IPS-18a (cell line): ENCODE data around the gene FAM13A.

Experiments used
- H3K27ac ChIP-seq: one replicate; pipeline ENCODE4 v1.5.1; 2013; ENCODE audit warnings: low read length
- H3K27me3 ChIP-seq: one replicate; pipeline ENCODE4 v1.6.1; 2013; ENCODE audit warnings: mild to moderate bottlenecking, low read length; ENCODE audit not compliant: control insufficient read depth, insufficient read depth
- H3K36me3 ChIP-seq: one replicate; pipeline ENCODE4 v1.6.1; 2013; ENCODE audit warnings: low read depth, low read length; ENCODE audit not compliant: control insufficient read depth
- H3K4me1 ChIP-seq: one replicate; pipeline ENCODE4 v1.6.1; 2013; ENCODE audit warnings: low read depth, low read length; ENCODE audit not compliant: control insufficient read depth
- H3K4me3 ChIP-seq: one replicate; pipeline ENCODE4 v1.5.1; 2013; ENCODE audit warnings: low read length
- H3K9ac ChIP-seq: one replicate; pipeline ENCODE4 v1.6.1; 2013; ENCODE audit warnings: mild to moderate bottlenecking, low read length, moderate library complexity
- H3K9me3 ChIP-seq: one replicate; pipeline ENCODE4 v1.6.1; 2013; ENCODE audit warnings: low read depth, low read length; ENCODE audit not compliant: control insufficient read depth

FAM13A gene

GRCh38 chr4:88788424-88788823 is 268.6 kb downstream of the FAM13A start:
- peaks cover 5% of the 10 kb centered on the region for H3K36me3 ChIP-seq
- H3K9ac ChIP-seq: no peak overlapping the region
- H3K27me3 ChIP-seq: no peaks in the 10 kb centered on the region
- peaks cover 13% of the 10 kb centered on the region for H3K4me1 ChIP-seq
- H3K27ac ChIP-seq: no peak overlapping the region
- H3K9me3 ChIP-seq: no peaks in the 10 kb centered on the region
- H3K4me3 ChIP-seq: no peak overlapping the region

GRCh38 chr4:88786011-88786410 is 271.0 kb downstream of the FAM13A start:
- Histone ChIP-seq H3K9me3 (no peaks in the 10 kb centered on the region), H3K36me3 (peaks cover 5% of the 10 kb centered on the region), H3K4me1 (no peaks in the 10 kb centered on the region), H3K9ac (no peak overlapping the region), H3K4me3 (no peak overlapping the region), H3K27me3 (no peaks in the 10 kb centered on the region), H3K27ac (no peak overlapping the region)

- Histone ChIP-seq H3K36me3 (no peaks in the 10 kb centered on the region), H3K27ac (no peak overlapping the region), H3K4me1 (no peaks in the 10 kb centered on the region), H3K27me3 (no peaks in the 10 kb centered on the region), H3K9ac (no peak overlapping the region), H3K9me3 (no peaks in the 10 kb centered on the region), H3K4me3 (no peak overlapping the region)
Observed at GRCh38 chr4:88780389-88780788, 276.6 kb downstream of the FAM13A start.

GRCh38 chr4:88779431-88779830 is 277.6 kb downstream of the FAM13A start:
- H3K4me1 ChIP-seq: no peaks in the 10 kb centered on the region
- no peaks in the 10 kb centered on the region for H3K27me3 ChIP-seq
- no peak overlapping the region for H3K27ac ChIP-seq
- H3K4me3 ChIP-seq: no peak overlapping the region
- no peaks in the 10 kb centered on the region for H3K9me3 ChIP-seq
- H3K36me3 ChIP-seq: no peaks in the 10 kb centered on the region
- H3K9ac ChIP-seq: no peak overlapping the region

DNA sequence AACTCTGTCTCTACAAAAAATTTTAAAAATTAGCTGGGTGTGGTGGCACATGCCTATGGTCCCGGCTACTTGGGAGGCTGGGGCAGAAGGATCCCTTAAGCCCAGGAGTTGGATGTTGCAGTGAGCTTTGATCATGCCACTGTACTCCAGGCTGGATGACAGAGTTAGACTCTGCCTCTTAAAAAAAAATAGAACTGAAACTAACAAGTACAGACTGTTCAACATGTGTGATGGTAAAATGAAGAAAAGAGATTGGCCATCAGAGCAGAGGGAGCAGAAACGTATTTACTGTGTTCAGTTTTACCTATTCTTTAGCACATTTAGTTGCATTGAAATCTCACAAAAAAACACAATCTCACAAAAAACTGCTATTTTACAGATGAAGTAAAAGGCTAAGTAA is 281.5 kb downstream of the FAM13A start:
- no peak overlapping the region for H3K9ac ChIP-seq
- no peaks in the 10 kb centered on the region for H3K27me3 ChIP-seq
- no peaks in the 10 kb centered on the region for H3K4me1 ChIP-seq
- H3K4me3 ChIP-seq: no peak overlapping the region
- H3K36me3 ChIP-seq: no peaks in the 10 kb centered on the region
- H3K9me3 ChIP-seq: no peaks in the 10 kb centered on the region
- H3K27ac ChIP-seq: no peak overlapping the region

- no peaks in the 10 kb centered on the region for H3K27me3 ChIP-seq
- H3K27ac ChIP-seq: no peak overlapping the region
- H3K4me1 ChIP-seq: no peaks in the 10 kb centered on the region
- H3K9ac ChIP-seq: no peak overlapping the region
- no peaks in the 10 kb centered on the region for H3K36me3 ChIP-seq
- H3K4me3 ChIP-seq: no peak overlapping the region
- H3K9me3 ChIP-seq: no peaks in the 10 kb centered on the region
Observed at GRCh38 chr4:88775026-88775425, 282.0 kb downstream of the FAM13A start.

GRCh38 chr4:88771883-88772450 is 285.0 kb downstream of the FAM13A start:
- Histone ChIP-seq H3K4me1 (no peaks in the 10 kb centered on the region), H3K9me3 (no peaks in the 10 kb centered on the region), H3K27ac (no peak overlapping the region), H3K4me3 (no peak overlapping the region), H3K36me3 (no peaks in the 10 kb centered on the region), H3K27me3 (no peaks in the 10 kb centered on the region), H3K9ac (no peak overlapping the region)

DNA sequence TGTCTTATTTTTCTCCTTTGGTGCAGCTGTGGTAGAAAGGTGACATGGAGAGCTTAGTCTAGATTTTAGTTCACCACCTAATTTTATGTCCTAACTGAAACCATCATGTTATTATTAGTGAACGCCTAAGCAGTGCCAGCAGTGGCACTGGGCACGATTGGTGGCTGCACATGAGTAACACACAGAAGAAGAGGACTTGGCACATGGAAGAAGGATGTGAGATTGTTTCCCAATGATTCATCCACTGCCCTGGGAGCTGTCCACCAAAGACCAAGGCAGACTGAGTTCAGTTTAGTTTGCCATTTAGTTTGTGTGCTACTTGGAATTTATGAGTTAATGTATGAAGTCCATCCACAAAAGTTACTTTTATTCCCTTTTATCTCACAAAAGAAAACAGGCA is 291.3 kb downstream of the FAM13A start:
- Histone ChIP-seq H3K9ac (no peak overlapping the region), H3K4me3 (no peak overlapping the region), H3K27ac (no peak overlapping the region), H3K27me3 (no peaks in the 10 kb centered on the region), H3K4me1 (peaks cover 6% of the 10 kb centered on the region), H3K36me3 (no peaks in the 10 kb centered on the region), H3K9me3 (no peaks in the 10 kb centered on the region)

GRCh38 chr4:88763075-88763474 is 293.9 kb downstream of the FAM13A start:
- peaks cover 22% of the 10 kb centered on the region for H3K4me1 ChIP-seq
- H3K27me3 ChIP-seq: no peaks in the 10 kb centered on the region
- H3K36me3 ChIP-seq: no peaks in the 10 kb centered on the region
- no peak overlapping the region for H3K27ac ChIP-seq
- no peak overlapping the region for H3K9ac ChIP-seq
- no peaks in the 10 kb centered on the region for H3K9me3 ChIP-seq
- no peak overlapping the region for H3K4me3 ChIP-seq

DNA sequence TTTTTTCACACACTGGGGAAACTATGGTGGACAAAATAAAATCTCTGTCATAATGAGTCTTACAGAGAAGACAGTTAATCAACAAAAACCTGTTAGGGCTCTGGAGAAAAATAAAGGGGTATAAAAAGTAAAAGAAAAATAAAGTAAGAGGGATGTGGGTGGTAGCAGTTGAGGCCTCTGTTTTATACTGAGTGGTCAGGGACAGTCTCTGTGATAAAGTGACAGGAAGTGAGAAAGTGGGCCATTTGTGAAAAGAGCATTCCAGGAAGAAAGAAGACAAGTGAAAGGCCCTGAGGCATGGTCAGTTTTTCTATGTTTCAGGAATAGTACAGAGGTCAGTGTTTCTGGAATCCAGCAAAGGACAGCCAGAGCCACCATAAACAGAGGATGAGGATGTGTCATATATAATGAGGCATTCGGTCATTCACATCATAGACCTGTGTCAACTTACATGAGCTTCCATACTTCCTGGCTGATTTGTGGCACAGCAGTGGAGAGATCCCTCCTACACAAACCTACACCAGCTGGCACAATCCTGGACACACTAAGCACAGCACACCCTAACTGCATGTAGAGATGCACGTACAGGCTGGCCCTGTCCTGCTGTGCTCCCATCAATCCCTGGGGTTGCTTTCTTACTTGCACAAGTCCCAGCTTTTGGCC is 295.0 kb downstream of the FAM13A start:
- Histone ChIP-seq H3K4me3 (no peak overlapping the region), H3K9me3 (no peaks in the 10 kb centered on the region), H3K27ac (no peak overlapping the region), H3K4me1 (peaks cover 26% of the 10 kb centered on the region), H3K9ac (no peak overlapping the region), H3K27me3 (no peaks in the 10 kb centered on the region), H3K36me3 (no peaks in the 10 kb centered on the region)

DNA sequence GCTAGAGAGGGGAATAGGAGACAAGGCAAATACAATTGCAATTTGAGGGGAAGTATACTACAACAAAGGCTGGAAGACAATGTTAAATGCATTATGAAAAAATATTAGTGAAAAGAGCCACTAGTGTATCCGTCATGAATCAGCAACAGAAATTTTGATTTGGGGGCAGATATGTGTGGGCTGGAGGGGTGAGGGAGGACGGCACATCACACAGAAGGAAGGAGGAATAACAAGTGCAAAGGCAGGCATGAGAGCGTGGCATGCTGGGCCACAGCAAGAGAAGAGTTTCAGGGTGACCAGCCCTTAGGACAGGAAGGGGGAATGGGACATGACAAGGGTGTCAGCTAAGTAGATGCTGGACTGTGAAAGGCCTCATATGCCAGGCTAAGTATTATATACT is 295.6 kb downstream of the FAM13A start:
- Histone ChIP-seq H3K36me3 (no peaks in the 10 kb centered on the region), H3K4me3 (no peak overlapping the region)

GRCh38 chr4:88759895-88760290 is 297.1 kb downstream of the FAM13A start:
- no peak overlapping the region for H3K27ac ChIP-seq
- no peak overlapping the region for H3K4me3 ChIP-seq
- no peaks in the 10 kb centered on the region for H3K36me3 ChIP-seq
- peaks cover 26% of the 10 kb centered on the region for H3K4me1 ChIP-seq
- no peaks in the 10 kb centered on the region for H3K27me3 ChIP-seq
- no peaks in the 10 kb centered on the region for H3K9me3 ChIP-seq
- no peak overlapping the region for H3K9ac ChIP-seq

More for the DNA sequence above, 295.6 kb downstream of the FAM13A start:
- peaks cover 26% of the 10 kb centered on the region for H3K4me1 ChIP-seq
- no peak overlapping the region for H3K9ac ChIP-seq
- H3K27ac ChIP-seq: no peak overlapping the region
- H3K9me3 ChIP-seq: no peaks in the 10 kb centered on the region
- no peaks in the 10 kb centered on the region for H3K27me3 ChIP-seq
